ENCODE data around the gene LCAT.
"Not testable (repeated sequence)": the region's sequence is repeated elsewhere in the genome, so short reads cannot be mapped to it uniquely, and the experiment has no call there.

Gene LCAT

GRCh38 chr16:67915831-67916723, 27.8 kb downstream of the LCAT start:
- in situ Hi-C loops (cut with MboI; ENCODE audit: low sequenced_read_pairs): no loop called here

- in situ Hi-C loops (cut with MboI; ENCODE audit: low sequenced_read_pairs): not testable (repeated sequence)
These were observed 28.5 kb downstream of the LCAT start for GRCh38 chr16:67915496-67915769.

GRCh38 chr16:67914758-67915495, 29.0 kb downstream of the LCAT start:
- in situ Hi-C loops (cut with MboI; ENCODE audit: low sequenced_read_pairs): no loop called here

- in situ Hi-C loops (cut with MboI; ENCODE audit: low sequenced_read_pairs): no loop called here
These were observed 33.8 kb downstream of the LCAT start for GRCh38 chr16:67910158-67910557.

GRCh38 chr16:67909056-67909742, 34.7 kb downstream of the LCAT start:
- in situ Hi-C loops (cut with MboI; ENCODE audit: low sequenced_read_pairs): no loop called here

- in situ Hi-C loops (cut with MboI; ENCODE audit: low sequenced_read_pairs): no loop called here
These were observed 36.3 kb downstream of the LCAT start for GRCh38 chr16:67907397-67908180.

GRCh38 chr16:67902831-67903230, 41.1 kb downstream of the LCAT start:
- in situ Hi-C loops (cut with MboI; ENCODE audit: low sequenced_read_pairs): no loop called here

- in situ Hi-C loops (cut with MboI; ENCODE audit: low sequenced_read_pairs): no loop called here
These were observed 42.2 kb downstream of the LCAT start for GRCh38 chr16:67901734-67902133.

- in situ Hi-C loops (cut with MboI; ENCODE audit: low sequenced_read_pairs): no loop called here
These were observed 46.7 kb downstream of the LCAT start for GRCh38 chr16:67897231-67897630.

GRCh38 chr16:67893743-67894399, 50.0 kb downstream of the LCAT start:
- in situ Hi-C loops (cut with MboI; ENCODE audit: low sequenced_read_pairs): no loop called here

- in situ Hi-C loops (cut with MboI; ENCODE audit: low sequenced_read_pairs): no loop called here
These were observed 50.8 kb downstream of the LCAT start, which contains the start of gene PSKH1 for GRCh38 chr16:67892899-67893742. TSS of gene PSKH1 (plus strand) at chr16:67893254. CDS start at chr16:67908750, 15,496 bp downstream.

GRCh38 chr16:67892375-67892774, 51.5 kb downstream of the LCAT start:
- in situ Hi-C loops (cut with MboI; ENCODE audit: low sequenced_read_pairs): no loop called here
